ENCODE data around the gene ARHGEF19.
A peak's percentile ranks its signal among the peaks of the same experiment; 100 is the strongest.
"Not testable (repeated sequence)": the region's sequence is repeated elsewhere in the genome, so short reads cannot be mapped to it uniquely, and the experiment has no call there.

The ARHGEF19 gene

DNA sequence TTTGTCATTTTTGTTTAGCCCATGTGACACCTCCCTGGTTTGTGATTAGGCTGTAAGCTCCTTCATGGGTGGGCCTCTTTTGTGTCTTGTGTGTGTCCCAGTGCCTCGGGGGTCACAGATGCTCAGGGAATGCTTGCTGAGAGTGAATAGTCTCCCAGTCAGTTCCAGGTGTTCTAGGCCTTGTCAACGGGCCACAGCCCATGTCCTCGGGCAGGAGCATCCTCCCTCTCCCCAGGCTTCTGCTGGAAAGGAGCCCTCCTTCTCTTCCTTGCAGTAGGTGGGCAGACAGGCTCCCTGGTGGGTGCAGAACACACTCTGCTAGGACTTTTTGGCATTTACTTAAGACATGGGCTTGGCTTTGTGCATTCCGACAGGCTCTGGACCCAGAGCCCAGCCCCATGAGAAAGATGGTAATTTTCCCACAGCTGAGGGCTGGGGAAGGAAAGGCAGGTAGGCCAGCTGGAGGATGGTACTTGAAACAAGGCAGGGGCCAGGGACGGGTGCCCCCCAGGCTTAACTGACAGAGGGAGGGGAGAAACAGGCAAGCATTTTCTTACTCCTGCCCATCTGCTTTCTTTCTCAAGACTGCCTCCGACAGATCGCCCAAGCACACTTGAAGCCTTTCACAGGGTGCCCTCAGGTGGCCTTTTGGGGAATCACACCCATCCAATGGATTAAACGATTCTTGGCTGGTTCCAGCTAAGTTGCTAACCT is 31.6 kb upstream of the ARHGEF19 start:
- DNase-seq: peak; percentile 71

DNA sequence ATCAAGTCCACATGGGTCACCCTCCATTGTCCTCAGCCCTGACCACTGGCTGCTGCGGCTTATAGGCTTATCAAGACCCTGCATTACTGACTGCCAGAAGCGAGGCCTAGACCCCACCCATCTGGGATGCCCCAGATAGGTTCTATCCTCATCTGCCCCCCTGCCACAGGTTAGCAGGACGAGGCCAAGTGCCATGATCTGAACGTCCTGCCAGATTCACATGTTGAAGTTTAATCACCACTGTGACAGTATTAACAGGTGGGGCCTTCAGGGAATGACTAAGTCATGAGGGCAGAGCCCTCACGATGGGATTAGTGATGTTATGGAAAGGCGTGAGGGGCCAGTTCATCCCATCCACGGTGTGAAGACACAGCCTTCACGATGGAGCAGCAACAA is 30.8 kb upstream of the ARHGEF19 start:
- no peak for DNase-seq

- no peak for DNase-seq
These were observed 30.2 kb upstream of the ARHGEF19 start for GRCh38 chr1:16242556-16243214.

- DNase-seq: peak; percentile 29
These were observed 28.8 kb upstream of the ARHGEF19 start for GRCh38 chr1:16241221-16241708.

GRCh38 chr1:16239972-16240491 is 27.6 kb upstream of the ARHGEF19 start:
- DNase-seq: no peak

GRCh38 chr1:16237343-16237830 is 24.9 kb upstream of the ARHGEF19 start:
- DNase-seq: no peak

GRCh38 chr1:16236511-16237342 is 24.3 kb upstream of the ARHGEF19 start, which contains the start of gene CPLANE2:
CPLANE2 (minus strand) TSS chr1:16237183; CDS start chr1:16236742, 441 bp downstream.
- DNase-seq: peak; percentile 96

DNA sequence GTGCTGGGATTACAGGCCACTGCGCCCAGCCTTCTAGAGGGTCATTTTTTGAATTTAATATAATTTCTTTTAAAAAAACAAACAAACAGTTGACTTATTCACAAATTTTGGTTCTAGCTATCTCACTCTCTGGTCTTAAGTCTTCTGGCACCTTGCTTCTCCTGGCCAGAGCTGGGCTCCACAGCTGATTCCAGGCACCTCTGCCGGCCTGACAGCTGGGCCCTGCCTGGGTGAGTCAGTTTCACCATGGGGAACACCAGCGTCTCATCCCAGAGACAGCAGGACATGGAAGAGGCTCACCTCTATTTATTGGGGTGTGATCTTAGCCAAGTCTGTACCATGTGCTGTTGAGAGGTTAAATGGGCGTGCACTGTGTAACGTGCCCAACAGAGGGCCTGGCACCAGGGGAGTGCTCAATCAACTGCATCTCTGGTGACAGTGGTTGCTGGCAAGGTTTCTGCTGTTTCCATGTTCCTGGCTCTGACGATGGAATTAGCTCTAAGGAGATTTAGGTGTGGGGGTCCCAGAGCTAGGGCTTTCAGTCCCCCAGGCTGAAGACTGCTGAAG is 23.6 kb upstream of the ARHGEF19 start:
- peak; percentile 84 for DNase-seq

DNA sequence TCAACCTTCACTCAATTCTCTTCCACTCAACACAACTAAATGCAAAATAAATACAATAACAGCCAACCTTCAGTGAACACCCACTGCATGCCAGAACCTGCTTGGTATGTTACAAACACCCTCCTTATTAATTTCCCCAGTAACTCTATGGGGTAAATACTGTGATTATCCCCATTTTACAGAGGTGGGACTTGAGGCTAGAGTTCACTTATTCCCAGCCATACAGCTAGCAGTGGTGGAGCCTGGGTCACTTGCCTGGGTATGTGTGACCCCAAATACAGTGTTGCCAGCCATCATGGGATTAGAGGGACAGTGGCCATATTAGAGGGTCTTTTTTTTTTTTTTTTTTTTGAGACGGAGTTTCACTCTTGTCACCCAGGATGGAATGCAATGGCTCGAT is 22.9 kb upstream of the ARHGEF19 start:
- no peak for DNase-seq

- DNase-seq: no peak
These were observed 21.0 kb upstream of the ARHGEF19 start for GRCh38 chr1:16233431-16233830.

DNA sequence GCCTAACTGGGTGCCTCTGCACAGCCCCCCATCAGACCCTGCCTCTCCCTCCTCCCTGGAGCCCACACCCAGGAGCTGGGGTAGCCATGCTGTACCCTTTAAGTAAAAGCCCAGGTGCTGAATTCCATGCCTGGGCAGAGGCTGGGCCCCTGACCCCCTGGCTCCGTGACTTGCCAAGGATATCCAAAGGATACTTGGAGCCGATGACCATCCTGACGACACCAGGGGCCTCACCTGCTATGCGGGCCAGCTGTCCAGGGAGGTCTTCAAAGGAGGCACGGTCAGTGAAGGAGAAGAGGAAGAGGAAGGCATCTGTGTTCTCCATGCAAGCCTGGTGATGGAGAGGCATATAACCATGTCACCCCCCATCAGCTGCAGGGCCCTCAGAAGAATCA is 19.9 kb upstream of the ARHGEF19 start:
- DNase-seq: no peak

DNA sequence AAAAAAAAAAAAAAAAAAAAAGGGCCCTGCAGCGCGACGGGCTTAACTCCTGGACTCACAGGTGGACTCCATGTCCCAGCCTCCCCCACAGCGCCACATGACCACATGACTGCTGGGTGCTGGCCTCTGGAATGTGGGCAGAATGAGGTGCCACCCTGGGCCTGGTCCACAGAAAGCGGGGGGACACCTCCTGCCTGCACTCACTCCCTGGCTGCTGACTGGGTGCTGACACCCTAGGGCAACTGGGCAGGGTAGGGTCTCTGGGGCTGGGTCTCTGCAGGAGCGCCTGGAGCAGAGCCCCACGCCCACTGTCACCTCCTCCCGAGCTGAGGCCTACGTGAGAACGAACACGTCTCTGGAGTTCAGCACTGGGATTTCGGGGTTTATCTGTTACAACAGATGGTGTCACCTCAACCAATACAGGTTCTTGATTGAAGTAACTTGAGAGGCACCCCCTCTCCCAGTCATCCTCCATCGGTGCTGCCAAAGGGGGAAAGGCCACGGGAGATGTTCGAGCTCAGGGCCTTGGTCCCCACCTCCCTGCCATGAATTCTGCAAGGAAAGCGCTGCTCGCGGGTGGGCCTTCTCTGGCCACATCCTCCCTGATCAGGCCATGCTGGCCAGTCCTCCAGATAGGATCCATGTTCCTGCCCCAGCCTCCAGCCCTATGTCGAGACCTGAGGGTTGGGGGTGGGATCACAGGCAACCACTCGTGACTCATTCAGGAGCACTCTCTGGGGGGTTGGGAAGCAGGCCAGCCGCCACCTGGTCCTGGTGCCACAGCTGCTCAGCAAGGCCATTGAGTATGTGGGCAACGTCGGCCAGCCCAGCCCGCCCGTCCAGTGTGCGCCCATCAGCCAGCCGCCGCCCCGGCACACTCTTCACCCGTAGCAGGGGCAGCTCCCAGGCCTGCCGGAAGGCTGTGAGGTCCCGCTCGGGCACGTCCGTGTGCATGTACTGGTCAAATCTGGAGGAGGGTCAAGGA is 19.2 kb upstream of the ARHGEF19 start:
- DNase-seq: no peak

DNA sequence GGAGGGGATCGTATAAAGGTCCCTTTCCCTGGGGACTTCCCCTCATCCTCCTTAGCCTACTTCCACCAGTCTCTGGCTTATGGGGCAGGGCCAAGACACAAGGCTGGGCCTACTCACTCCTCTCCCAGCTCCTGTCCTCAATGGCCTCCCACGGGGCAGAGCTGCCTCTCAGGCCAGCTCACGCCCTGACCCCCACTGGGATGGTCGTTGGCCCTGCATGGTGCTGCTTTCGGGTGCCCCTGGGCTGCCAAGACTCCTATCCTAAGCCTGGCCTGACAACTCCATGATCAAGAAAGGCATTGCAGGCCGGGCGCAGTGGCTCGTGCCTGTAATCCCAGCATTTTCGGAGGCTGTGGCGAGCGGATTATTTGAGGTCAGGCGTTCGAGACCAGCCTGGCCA is 18.3 kb upstream of the ARHGEF19 start:
- DNase-seq: no peak

GRCh38 chr1:16229976-16230740 is 17.7 kb upstream of the ARHGEF19 start:
- DNase-seq: no peak

- no peak for DNase-seq
These were observed 14.2 kb upstream of the ARHGEF19 start for GRCh38 chr1:16226490-16227179.

DNA sequence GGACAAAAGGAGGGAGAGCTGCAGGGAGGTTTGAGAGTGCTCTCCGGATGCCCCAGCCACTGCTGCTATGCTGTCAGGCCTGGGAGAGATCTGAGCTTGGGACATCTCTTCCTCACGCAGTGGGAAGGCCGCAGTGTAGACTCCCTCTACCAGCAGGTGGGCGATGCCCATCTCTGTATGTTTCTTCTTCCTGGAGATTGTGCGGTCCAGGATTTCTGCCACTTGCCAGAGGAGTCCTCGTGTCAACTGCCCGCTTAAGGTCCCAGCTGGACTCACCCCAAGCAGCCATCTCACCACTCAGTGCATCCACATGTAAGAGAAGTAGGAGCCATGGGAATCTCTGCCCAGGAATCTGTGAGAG is 13.7 kb upstream of the ARHGEF19 start:
- DNase-seq: no peak

GRCh38 chr1:16224472-16224871 is 12.0 kb upstream of the ARHGEF19 start:
- no peak for DNase-seq

GRCh38 chr1:16222716-16223115 is 10.3 kb upstream of the ARHGEF19 start:
- not testable (repeated sequence) for DNase-seq

- no peak for DNase-seq
These were observed 9.0 kb upstream of the ARHGEF19 start for GRCh38 chr1:16221499-16221898.

- DNase-seq: no peak
These were observed 7.6 kb upstream of the ARHGEF19 start for GRCh38 chr1:16219968-16220500.
